HG03432 (cell line): Measurements from ENCODE around the gene PLEKHA5.
"Not testable (repeated sequence)": the region's sequence is repeated elsewhere in the genome, so short reads cannot be mapped to it uniquely, and the experiment has no call there.

Source experiments
- ATAC-seq: cut with Tn5 transposase; IDR thresholded peaks from one replicate; pipeline ENCODE4 v1.9.1; 2021; ENCODE audit warnings: mild to moderate bottlenecking, moderate library complexity; ENCODE audit not compliant: unreplicated experiment

Gene PLEKHA5, protein sequence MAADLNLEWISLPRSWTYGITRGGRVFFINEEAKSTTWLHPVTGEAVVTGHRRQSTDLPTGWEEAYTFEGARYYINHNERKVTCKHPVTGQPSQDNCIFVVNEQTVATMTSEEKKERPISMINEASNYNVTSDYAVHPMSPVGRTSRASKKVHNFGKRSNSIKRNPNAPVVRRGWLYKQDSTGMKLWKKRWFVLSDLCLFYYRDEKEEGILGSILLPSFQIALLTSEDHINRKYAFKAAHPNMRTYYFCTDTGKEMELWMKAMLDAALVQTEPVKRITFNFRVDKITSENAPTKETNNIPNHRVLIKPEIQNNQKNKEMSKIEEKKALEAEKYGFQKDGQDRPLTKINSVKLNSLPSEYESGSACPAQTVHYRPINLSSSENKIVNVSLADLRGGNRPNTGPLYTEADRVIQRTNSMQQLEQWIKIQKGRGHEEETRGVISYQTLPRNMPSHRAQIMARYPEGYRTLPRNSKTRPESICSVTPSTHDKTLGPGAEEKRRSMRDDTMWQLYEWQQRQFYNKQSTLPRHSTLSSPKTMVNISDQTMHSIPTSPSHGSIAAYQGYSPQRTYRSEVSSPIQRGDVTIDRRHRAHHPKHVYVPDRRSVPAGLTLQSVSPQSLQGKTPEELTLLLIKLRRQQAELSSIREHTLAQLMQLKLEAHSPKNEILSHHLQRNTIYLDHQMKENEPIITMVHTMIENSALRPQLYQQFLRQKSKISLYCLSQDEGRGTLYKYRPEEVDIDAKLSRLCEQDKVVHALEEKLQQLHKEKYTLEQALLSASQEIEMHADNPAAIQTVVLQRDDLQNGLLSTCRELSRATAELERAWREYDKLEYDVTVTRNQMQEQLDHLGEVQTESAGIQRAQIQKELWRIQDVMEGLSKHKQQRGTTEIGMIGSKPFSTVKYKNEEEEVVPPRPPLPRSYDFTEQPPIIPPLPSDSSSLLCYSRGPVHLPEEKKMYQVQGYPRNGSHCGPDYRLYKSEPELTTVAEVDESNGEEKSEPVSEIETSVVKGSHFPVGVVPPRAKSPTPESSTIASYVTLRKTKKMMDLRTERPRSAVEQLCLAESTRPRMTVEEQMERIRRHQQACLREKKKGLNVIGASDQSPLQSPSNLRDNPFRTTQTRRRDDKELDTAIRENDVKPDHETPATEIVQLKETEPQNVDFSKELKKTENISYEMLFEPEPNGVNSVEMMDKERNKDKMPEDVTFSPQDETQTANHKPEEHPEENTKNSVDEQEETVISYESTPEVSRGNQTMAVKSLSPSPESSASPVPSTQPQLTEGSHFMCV

DNA sequence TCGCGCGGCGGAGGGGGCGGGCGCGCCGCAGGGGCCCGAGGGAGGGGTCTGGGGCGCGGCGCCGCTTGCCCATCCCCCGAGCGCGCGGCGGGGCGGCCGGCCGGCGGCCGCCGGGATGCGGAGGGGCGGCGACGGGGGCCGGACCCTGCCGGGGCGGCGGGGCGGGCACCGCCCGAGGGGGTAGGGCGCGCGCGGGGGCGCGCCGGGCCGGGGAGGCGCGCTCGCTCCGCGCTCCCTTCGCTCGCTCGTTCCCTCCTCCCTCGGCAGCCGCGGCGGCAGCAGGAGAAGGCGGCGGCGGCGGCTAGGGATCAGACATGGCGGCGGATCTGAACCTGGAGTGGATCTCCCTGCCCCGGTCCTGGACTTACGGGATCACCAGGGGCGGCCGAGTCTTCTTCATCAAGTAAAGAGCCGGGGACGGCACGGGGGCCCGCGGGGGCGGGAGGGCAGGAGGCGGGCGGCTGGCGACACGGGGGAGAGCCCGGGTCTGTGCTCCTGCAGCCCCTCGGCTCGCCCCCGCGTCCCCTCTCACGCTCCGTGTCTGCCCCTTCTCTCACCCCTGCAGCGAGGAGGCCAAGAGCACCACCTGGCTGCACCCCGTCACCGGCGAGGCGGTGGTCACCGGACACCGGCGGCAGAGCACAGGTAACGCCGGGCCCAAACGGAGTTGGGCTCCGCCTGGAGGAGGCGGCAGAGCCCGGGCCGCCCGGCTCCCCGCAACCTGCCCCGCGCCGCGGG, at the start of gene PLEKHA5:
PLEKHA5 (plus strand) TSS at position 248 of the 738 bp plus-strand sequence; CDS start at position 315, 67 bp downstream.
- peak; percentile 45 for ATAC-seq

DNA sequence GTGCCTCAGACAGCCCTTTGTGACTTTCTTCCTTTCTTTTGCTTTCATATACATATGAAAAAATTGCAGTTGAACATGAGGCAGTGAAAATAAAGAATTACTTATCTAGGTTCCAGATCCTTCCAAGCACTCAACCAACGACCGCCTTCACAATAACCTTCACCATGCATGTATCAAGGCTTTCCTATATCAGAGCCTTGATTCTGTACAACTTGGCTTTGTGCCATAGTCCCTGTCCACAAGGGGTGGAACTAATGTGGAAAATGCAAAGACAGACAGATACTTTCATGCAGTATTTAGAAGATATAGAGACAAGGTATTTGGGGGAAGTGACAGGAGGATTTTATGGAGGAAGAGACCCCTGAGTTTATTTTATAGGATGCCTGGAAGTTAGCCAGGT, 48.6 kb upstream of the PLEKHA5 start:
- ATAC-seq = no peak

DNA sequence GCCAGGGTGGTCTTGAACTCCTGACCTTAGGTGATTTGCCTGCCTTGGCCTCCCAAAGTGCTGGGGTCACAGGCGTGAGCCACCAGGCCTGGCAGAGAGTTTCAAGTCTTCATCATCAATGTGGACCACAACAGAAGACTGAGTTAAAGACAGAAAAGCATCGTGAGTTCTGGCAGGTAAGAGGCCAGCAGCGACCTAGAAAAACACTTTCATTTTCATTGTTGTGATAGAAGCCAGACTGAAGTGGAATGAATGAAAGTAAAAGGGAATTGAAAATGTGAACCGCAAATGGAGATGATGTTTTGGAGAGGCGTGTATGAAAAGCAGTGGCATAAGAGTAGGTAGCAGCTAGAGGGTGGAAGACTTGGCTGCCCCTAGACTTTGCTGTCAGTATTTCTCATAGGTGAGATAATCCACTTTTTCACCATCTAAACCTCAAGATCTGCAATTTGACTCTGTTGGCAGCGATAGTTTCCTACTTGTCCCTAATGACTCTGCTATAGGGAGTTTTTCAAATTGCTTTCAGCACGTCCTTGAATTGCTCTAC, 47.1 kb upstream of the PLEKHA5 start:
- ATAC-seq = no peak

GRCh38 chr12:19084547-19084946, 45.0 kb upstream of the PLEKHA5 start:
- no peak for ATAC-seq

GRCh38 chr12:19085090-19085489, 44.4 kb upstream of the PLEKHA5 start:
- no peak for ATAC-seq

- ATAC-seq = no peak
Observed at GRCh38 chr12:19088606-19089005, 40.9 kb upstream of the PLEKHA5 start.

GRCh38 chr12:19092482-19092881, 37.1 kb upstream of the PLEKHA5 start:
- ATAC-seq = not testable (repeated sequence)

- no peak for ATAC-seq
Observed at GRCh38 chr12:19093218-19093617, 36.3 kb upstream of the PLEKHA5 start.

- no peak for ATAC-seq
Observed at GRCh38 chr12:19095331-19095730, 34.2 kb upstream of the PLEKHA5 start.

- ATAC-seq = no peak
Observed at GRCh38 chr12:19095756-19096480, 33.6 kb upstream of the PLEKHA5 start.

- ATAC-seq = no peak
Observed at GRCh38 chr12:19105463-19105862, 24.1 kb upstream of the PLEKHA5 start.

- no peak for ATAC-seq
Observed at GRCh38 chr12:19107750-19108149, 21.8 kb upstream of the PLEKHA5 start.

DNA sequence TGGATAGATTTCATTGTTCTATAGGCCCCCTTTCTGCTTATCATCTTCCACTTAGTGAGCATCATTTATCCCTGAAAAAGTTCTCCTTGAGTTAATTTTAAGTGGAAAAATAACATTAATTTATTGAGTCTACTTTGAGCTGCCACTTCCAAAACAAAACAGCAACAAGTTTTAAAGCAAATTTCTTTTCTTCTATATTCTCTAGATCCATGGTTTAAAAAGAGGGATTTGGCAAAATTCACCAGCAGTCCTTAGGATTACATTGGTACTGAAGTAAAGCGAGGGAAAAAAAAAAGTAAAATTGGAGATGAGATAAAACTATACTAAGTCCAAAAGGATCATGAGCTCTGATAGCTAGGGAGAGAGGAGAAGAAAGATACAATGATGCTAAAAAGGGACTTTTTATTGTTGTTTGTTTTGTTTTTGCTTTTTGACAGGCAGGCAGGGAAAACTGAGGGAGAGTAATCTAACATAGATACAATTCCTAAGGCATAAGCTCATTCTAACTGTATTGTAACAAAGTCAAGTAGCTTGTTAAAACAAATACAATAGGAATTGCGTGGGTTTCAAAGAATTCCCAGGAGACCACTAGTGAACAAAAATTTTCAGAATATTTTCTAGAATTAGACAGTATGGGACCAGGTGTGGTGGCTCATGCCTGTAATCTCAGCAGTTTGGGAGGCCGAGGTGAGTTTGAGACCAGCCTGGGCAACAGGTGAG, 19.2 kb upstream of the PLEKHA5 start:
- ATAC-seq = no peak

GRCh38 chr12:19113464-19113863, 16.1 kb upstream of the PLEKHA5 start:
- ATAC-seq = no peak

- ATAC-seq = no peak
Observed at GRCh38 chr12:19115285-19115684, 14.2 kb upstream of the PLEKHA5 start.

- no peak for ATAC-seq
Observed at GRCh38 chr12:19119440-19119839, 10.1 kb upstream of the PLEKHA5 start.

DNA sequence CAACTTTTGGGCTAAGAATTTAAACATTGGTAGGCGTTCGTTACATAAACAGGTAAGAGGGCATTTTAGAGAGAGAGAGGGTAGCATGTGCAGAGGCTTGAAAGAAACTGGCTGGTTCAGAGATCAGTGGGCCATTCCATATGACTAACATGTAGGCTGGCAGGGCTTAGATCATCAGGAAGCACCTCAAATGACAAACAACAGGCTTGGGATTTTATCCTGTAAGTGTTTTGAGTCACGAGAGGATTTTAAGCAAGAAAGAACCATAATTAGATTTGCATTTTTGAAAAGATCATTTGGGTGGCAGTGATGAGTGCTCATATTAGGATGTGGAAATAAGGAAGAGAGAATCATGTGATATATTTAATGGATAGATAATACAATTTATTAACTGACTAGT, 8.7 kb upstream of the PLEKHA5 start:
- ATAC-seq = no peak

DNA sequence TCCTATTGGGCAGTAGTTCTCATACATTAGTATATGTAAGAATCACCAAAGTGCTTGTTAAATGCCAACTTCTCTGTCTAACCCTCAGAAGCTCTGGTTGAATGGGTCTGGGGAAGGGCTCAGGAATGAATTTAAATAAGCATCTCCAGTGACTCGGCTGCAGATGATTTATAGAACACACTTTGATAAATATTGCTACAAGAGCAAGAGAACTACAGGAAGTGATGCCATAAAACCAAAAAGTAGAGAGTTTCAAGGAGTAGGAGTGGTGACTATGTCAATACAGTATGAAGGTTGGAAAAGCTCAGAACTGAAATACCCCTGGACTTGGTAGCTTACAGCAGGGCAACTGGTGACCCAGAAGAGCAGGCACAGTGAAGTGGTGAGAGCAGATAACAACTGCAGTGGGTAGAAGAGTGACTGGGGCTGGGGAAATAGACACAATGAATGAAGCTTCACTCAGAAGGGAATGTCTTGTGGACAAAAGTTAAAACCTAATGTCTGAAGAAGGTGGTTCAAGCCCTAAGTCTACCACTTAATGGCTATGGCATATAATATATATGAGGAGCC, 8.0 kb upstream of the PLEKHA5 start:
- ATAC-seq = no peak
